ENCODE data around the gene DAB2. TPM values are rescaled to one million over a fixed set of nuclear protein-coding genes. Genes with fewer than 3 reads are reported as not detected.

Gene DAB2
- total and polyA plus RNA-seq, 8 donors = 3.1 to 74.4 (median 35.7) TPM

DNA sequence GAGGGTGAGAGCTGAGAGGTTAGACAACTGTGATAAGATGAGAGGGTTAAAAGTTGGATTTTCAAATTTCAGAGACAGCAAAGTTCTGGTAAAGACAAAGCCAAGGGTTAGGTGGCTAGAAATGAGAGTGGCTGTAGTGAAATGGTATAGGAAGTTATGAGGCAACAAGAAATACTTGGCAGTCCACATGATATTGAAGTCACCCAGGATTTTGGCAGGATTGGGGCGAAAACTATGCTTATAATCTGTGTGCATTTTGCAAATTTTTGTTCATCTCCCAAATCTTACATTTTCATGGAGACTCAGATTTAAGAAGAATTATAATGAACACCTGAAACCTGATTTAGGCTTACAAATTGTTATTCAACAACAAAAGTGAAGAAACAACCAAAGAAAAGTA lies 96.0 kb downstream of the DAB2 start:
- TF ChIP-seq POLR2A (IDR thresholded peaks at IDR 0.05) = no peak
- no peak for TF ChIP-seq EP300 (IDR thresholded peaks at IDR 0.05)
- no peak for TF ChIP-seq POLR2AphosphoS5 (IDR thresholded peaks at IDR 0.05)
- TF ChIP-seq, protein P1, sequence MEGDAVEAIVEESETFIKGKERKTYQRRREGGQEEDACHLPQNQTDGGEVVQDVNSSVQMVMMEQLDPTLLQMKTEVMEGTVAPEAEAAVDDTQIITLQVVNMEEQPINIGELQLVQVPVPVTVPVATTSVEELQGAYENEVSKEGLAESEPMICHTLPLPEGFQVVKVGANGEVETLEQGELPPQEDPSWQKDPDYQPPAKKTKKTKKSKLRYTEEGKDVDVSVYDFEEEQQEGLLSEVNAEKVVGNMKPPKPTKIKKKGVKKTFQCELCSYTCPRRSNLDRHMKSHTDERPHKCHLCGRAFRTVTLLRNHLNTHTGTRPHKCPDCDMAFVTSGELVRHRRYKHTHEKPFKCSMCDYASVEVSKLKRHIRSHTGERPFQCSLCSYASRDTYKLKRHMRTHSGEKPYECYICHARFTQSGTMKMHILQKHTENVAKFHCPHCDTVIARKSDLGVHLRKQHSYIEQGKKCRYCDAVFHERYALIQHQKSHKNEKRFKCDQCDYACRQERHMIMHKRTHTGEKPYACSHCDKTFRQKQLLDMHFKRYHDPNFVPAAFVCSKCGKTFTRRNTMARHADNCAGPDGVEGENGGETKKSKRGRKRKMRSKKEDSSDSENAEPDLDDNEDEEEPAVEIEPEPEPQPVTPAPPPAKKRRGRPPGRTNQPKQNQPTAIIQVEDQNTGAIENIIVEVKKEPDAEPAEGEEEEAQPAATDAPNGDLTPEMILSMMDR (IDR thresholded peaks at IDR 0.05) = no peak

DNA sequence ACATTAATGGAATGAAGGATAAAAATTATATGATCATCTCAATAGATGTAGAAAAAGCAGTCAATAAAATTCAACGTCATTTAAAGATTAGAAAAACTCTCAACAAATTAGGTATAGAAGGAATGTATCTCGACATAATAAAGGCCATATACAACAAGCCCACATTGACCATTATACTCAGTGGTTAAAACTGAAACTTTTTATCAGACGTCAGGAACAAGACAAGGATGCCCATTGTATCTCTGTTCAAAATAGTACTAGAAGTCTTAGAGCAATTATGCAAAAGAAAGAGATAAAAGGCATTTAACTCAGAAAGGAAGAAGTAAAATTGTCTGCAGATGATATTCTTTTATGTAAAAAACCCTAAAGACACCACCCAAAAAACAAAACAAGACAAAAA lies 101.2 kb downstream of the DAB2 start:
- Histone ChIP-seq H3K4me1 (no peaks in the 10 kb centered on the region), H3K27me3 (peaks cover 0 to 4% (median 0%) of the 10 kb centered on the region in 3 donors), H3K27ac (no peak overlapping the region), H3K36me3 (no peaks in the 10 kb centered on the region), H3K9me3 (peaks cover 0 to 7% (median 6%) of the 10 kb centered on the region in 4 donors), H3K4me3 (no peak overlapping the region)
- DNase-seq = no peak
- no peak for TF ChIP-seq POLR2A (IDR thresholded peaks at IDR 0.05)
- TF ChIP-seq EP300 (IDR thresholded peaks at IDR 0.05) = no peak
- TF ChIP-seq, protein P1 (IDR thresholded peaks at IDR 0.05) = no peak
- no peak for TF ChIP-seq POLR2AphosphoS5 (IDR thresholded peaks at IDR 0.05)
- WGBS, 5 donors = 66 to 85% (median 78%) methylated on average over 3 of the region's 3 CpGs
- intact Hi-C loops (cut with DNase I; ENCODE audit: low total_unique reads) = no loop called here

More for the DNA sequence above, 96.0 kb downstream of the DAB2 start:
- DNase-seq = no peak
- Histone ChIP-seq H3K27me3 (no peaks in the 10 kb centered on the region), H3K4me3 (no peak overlapping the region), H3K27ac (no peak overlapping the region), H3K9me3 (no peaks in the 10 kb centered on the region), H3K36me3 (no peaks in the 10 kb centered on the region), H3K4me1 (no peaks in the 10 kb centered on the region)
- WGBS, 5 donors = 82 to 93% (median 84%) methylated on average over 1 of the region's 1 CpG
- intact Hi-C loops (cut with DNase I; ENCODE audit: low total_unique reads) = no loop called here

Other genes starting within 250 kb of the DAB2 start
- 10 to 100 TPM in 2 of 5 donors, 1 to 10 TPM in 3; 3.5 to 22.9 (median 9.2) TPM for gene FYB1, start 205.4 kb downstream of the DAB2 start, total RNA-seq
- gene FYB1, start 205.4 kb downstream of the DAB2 start, polyA plus RNA-seq = 1 to 10 TPM; 2.0 to 4.7 (median 2.4) TPM
- not detected for gene C9, start 60.5 kb downstream of the DAB2 start, total RNA-seq
- gene C9, start 60.5 kb downstream of the DAB2 start, polyA plus RNA-seq = not detected